Measurements from ENCODE around the gene MRAP.

The MRAP gene

GRCh38 chr21:32325706-32326105 is 27.1 kb downstream of the MRAP start:
- no peak for DNase-seq

GRCh38 chr21:32328595-32328994 is 29.9 kb downstream of the MRAP start:
- no peak for DNase-seq

- no peak for DNase-seq
Measured at GRCh38 chr21:32329331-32329730, 30.7 kb downstream of the MRAP start.

- no peak for DNase-seq
Measured at GRCh38 chr21:32329776-32330175, 31.1 kb downstream of the MRAP start.

GRCh38 chr21:32330784-32331311 is 32.2 kb downstream of the MRAP start:
- no peak for DNase-seq

GRCh38 chr21:32331444-32332305 is 33.0 kb downstream of the MRAP start:
- DNase-seq = no peak

- no peak for DNase-seq
Measured at GRCh38 chr21:32332463-32332951, 33.9 kb downstream of the MRAP start.

GRCh38 chr21:32333953-32334673 is 35.5 kb downstream of the MRAP start:
- DNase-seq = no peak

GRCh38 chr21:32334980-32335531 is 36.4 kb downstream of the MRAP start:
- no peak for DNase-seq

GRCh38 chr21:32335601-32336575 is 37.2 kb downstream of the MRAP start:
- no peak for DNase-seq

GRCh38 chr21:32336711-32337110 is 38.1 kb downstream of the MRAP start:
- no peak for DNase-seq

GRCh38 chr21:32337206-32337605 is 38.6 kb downstream of the MRAP start:
- no peak for DNase-seq

GRCh38 chr21:32338209-32338921 is 39.7 kb downstream of the MRAP start:
- DNase-seq = no peak

GRCh38 chr21:32340863-32341848 is 42.5 kb downstream of the MRAP start:
- DNase-seq = no peak

- DNase-seq = no peak
Measured at GRCh38 chr21:32346951-32347350, 48.3 kb downstream of the MRAP start.

GRCh38 chr21:32347351-32347750 is 48.7 kb downstream of the MRAP start:
- no peak for DNase-seq

GRCh38 chr21:32347977-32348376 is 49.3 kb downstream of the MRAP start:
- DNase-seq = no peak

GRCh38 chr21:32348604-32349332 is 50.1 kb downstream of the MRAP start:
- no peak for DNase-seq

GRCh38 chr21:32349333-32349944 is 50.8 kb downstream of the MRAP start:
- no peak for DNase-seq

Measured in left hindlimb (tissue), 1 donor.